Astrocyte (in vitro differentiated cells and primary cell): Measurements from ENCODE around the gene ATP2B2. TPM values are rescaled to one million over a fixed set of nuclear protein-coding genes. Genes with fewer than 3 reads are reported as not detected.

ENCODE experiments used
- DNase-seq: peaks from one replicate; pipeline ENCODE4 v3.0.0-alpha.2; 2010; ENCODE audit warnings: low read depth
- FAIRE-seq: peaks from 2 replicates; lab custom pipeline; 2011; peaks lifted over from hg19 to GRCh38; lab: Jason Lieb, UNC
- H2AFZ ChIP-seq: 2 replicates; pipeline ENCODE4 v1.6.0; 2012; ENCODE audit warnings: low read depth, low read length, inconsistent platforms
- H3K27ac ChIP-seq: 2 replicates; pipeline ENCODE4 v1.5.1; 2011; ENCODE audit warnings: low read depth, low read length, inconsistent platforms
- H3K27me3 ChIP-seq: 2 replicates; pipeline ENCODE4 v1.6.0; 2011; ENCODE audit warnings: low read length, inconsistent platforms; ENCODE audit not compliant: insufficient read depth
- H3K36me3 ChIP-seq: 2 replicates; pipeline ENCODE4 v1.5.1; 2011; ENCODE audit warnings: low read length, inconsistent platforms; ENCODE audit not compliant: insufficient read depth
- H3K4me1 ChIP-seq: 2 replicates; pipeline ENCODE4 v1.5.1; 2011; ENCODE audit warnings: low read length, inconsistent platforms; ENCODE audit not compliant: insufficient read depth
- H3K4me2 ChIP-seq: 2 replicates; pipeline ENCODE4 v1.6.0; 2012; ENCODE audit warnings: low read length, inconsistent platforms
- H3K4me3 ChIP-seq: 2 replicates; pipeline ENCODE4 v1.5.1; 2011; ENCODE audit warnings: low read depth, mild to moderate bottlenecking, low read length, inconsistent platforms; ENCODE audit not compliant: insufficient read depth
- H3K79me2 ChIP-seq: 2 replicates; pipeline ENCODE4 v1.6.0; 2012; ENCODE audit warnings: mild to moderate bottlenecking, low read length, inconsistent platforms; ENCODE audit not compliant: insufficient read depth
- H3K9ac ChIP-seq: 2 replicates; pipeline ENCODE4 v1.6.0; 2012; ENCODE audit warnings: mild to moderate bottlenecking, low read length, inconsistent platforms
- H3K9me3 ChIP-seq: 2 replicates; pipeline ENCODE4 v1.5.1; 2012; ENCODE audit warnings: low read depth, mild to moderate bottlenecking, low read length, inconsistent platforms; ENCODE audit not compliant: insufficient read depth
- H4K20me1 ChIP-seq: 2 replicates; pipeline ENCODE4 v1.6.0; 2012; ENCODE audit warnings: low read length, inconsistent platforms; ENCODE audit not compliant: insufficient read depth
- H3K27ac Mint-ChIP-seq: one replicate; pipeline ENCODE4 v1.8.0; 2021; ENCODE audit warnings: mild to moderate bottlenecking, mixed read lengths; ENCODE audit not compliant: unreplicated experiment
- H3K27me3 Mint-ChIP-seq: one replicate; pipeline ENCODE4 v1.8.0; 2021; ENCODE audit warnings: low read depth, mixed read lengths; ENCODE audit not compliant: unreplicated experiment
- H3K36me3 Mint-ChIP-seq: one replicate; pipeline ENCODE4 v1.8.0; 2021; ENCODE audit warnings: low read depth, mixed read lengths; ENCODE audit not compliant: unreplicated experiment
- H3K4me1 Mint-ChIP-seq: one replicate; pipeline ENCODE4 v1.8.0; 2021; ENCODE audit warnings: low read depth, mixed read lengths; ENCODE audit not compliant: unreplicated experiment
- H3K4me3 Mint-ChIP-seq: one replicate; pipeline ENCODE4 v1.8.0; 2021; ENCODE audit warnings: mild to moderate bottlenecking, moderate library complexity, mixed read lengths; ENCODE audit not compliant: unreplicated experiment
- H3K9me3 Mint-ChIP-seq: one replicate; pipeline ENCODE4 v1.8.0; 2021; ENCODE audit warnings: mild to moderate bottlenecking, mixed read lengths; ENCODE audit not compliant: unreplicated experiment
- CTCF ChIP-seq: IDR thresholded peaks from 2 replicates; pipeline ENCODE4 v1.5.1; 2011; ENCODE audit warnings: low read depth, mild to moderate bottlenecking, inconsistent platforms, low read length, moderate library complexity; ENCODE audit not compliant: insufficient read depth
- EZH2 ChIP-seq: IDR thresholded peaks from 2 replicates; pipeline ENCODE4 v1.6.1; 2012; ENCODE audit warnings: mild to moderate bottlenecking, low read length, inconsistent platforms; ENCODE audit not compliant: insufficient read depth
- total RNA-seq: library from RNA; stranded (reverse); gene quantifications from 2 replicates; pipeline ENCODE4 v1.2.1, GENCODE V29; 2021

ATP2B2 gene
- total RNA-seq, 1 donor from 2014 or later = 0.05 TPM

GRCh38 chr3:10419637-10420232 lies 85.7 kb downstream of the ATP2B2 start:
- Mint-ChIP-seq H3K4me3 (no peak overlapping the region), H3K9me3 (peaks cover 3% of the 10 kb centered on the region), H3K27me3 (peaks cover 58% of the 10 kb centered on the region), H3K4me1 (peaks cover 3% of the 10 kb centered on the region), H3K36me3 (no peaks in the 10 kb centered on the region), H3K27ac (no peak overlapping the region)
- Histone ChIP-seq H3K79me2 (no peaks in the 10 kb centered on the region), H3K4me1 (peaks cover 5% of the 10 kb centered on the region), H3K27me3 (no peaks in the 10 kb centered on the region), H3K9me3 (no peaks in the 10 kb centered on the region), H3K27ac (no peak overlapping the region), H4K20me1 (no peaks in the 10 kb centered on the region), H3K4me2 (no peak overlapping the region), H2AFZ (no peak overlapping the region), H3K9ac (no peak overlapping the region), H3K36me3 (no peaks in the 10 kb centered on the region), H3K4me3 (no peak overlapping the region)
- DNase-seq (peak; percentile 7), FAIRE-seq (no peak)
- TF ChIP-seq EZH2 (no peak), CTCF (no peak)

GRCh38 chr3:10417847-10418246 lies 87.5 kb downstream of the ATP2B2 start:
- Histone ChIP-seq H3K9me3 (no peaks in the 10 kb centered on the region), H3K36me3 (no peaks in the 10 kb centered on the region), H3K27ac (no peak overlapping the region), H2AFZ (no peak overlapping the region), H3K4me1 (peaks cover 5% of the 10 kb centered on the region), H3K27me3 (no peaks in the 10 kb centered on the region), H3K4me3 (no peak overlapping the region), H3K4me2 (no peak overlapping the region), H3K79me2 (no peaks in the 10 kb centered on the region), H3K9ac (no peak overlapping the region), H4K20me1 (no peaks in the 10 kb centered on the region)
- peak; percentile 8 for DNase-seq
- H3K4me3 Mint-ChIP-seq = no peak overlapping the region
- H3K36me3 Mint-ChIP-seq = no peaks in the 10 kb centered on the region
- no peak for FAIRE-seq
- H3K27me3 Mint-ChIP-seq = peaks cover 59% of the 10 kb centered on the region
- no peak for TF ChIP-seq EZH2
- peak; percentile 12 for TF ChIP-seq CTCF
- peaks cover 3% of the 10 kb centered on the region for H3K4me1 Mint-ChIP-seq
- peaks cover 3% of the 10 kb centered on the region for H3K9me3 Mint-ChIP-seq
- H3K27ac Mint-ChIP-seq = no peak overlapping the region

- Mint-ChIP-seq H3K4me1 (peaks cover 3% of the 10 kb centered on the region), H3K27ac (no peak overlapping the region), H3K4me3 (no peak overlapping the region), H3K27me3 (peaks cover 60% of the 10 kb centered on the region), H3K9me3 (peaks cover 3% of the 10 kb centered on the region), H3K36me3 (no peaks in the 10 kb centered on the region)
- Histone ChIP-seq H3K79me2 (no peaks in the 10 kb centered on the region), H3K9ac (no peak overlapping the region), H2AFZ (no peak overlapping the region), H3K4me1 (peaks cover 5% of the 10 kb centered on the region), H3K27me3 (no peaks in the 10 kb centered on the region), H4K20me1 (no peaks in the 10 kb centered on the region), H3K4me2 (no peak overlapping the region), H3K4me3 (no peak overlapping the region), H3K27ac (no peak overlapping the region), H3K9me3 (no peaks in the 10 kb centered on the region), H3K36me3 (no peaks in the 10 kb centered on the region)
- no peak for DNase-seq
- no peak for TF ChIP-seq CTCF
- no peak for TF ChIP-seq EZH2
- no peak for FAIRE-seq
Measured at GRCh38 chr3:10416730-10417300, 88.6 kb downstream of the ATP2B2 start.
